ENCODE results near the gene CELSR1.

DNA sequence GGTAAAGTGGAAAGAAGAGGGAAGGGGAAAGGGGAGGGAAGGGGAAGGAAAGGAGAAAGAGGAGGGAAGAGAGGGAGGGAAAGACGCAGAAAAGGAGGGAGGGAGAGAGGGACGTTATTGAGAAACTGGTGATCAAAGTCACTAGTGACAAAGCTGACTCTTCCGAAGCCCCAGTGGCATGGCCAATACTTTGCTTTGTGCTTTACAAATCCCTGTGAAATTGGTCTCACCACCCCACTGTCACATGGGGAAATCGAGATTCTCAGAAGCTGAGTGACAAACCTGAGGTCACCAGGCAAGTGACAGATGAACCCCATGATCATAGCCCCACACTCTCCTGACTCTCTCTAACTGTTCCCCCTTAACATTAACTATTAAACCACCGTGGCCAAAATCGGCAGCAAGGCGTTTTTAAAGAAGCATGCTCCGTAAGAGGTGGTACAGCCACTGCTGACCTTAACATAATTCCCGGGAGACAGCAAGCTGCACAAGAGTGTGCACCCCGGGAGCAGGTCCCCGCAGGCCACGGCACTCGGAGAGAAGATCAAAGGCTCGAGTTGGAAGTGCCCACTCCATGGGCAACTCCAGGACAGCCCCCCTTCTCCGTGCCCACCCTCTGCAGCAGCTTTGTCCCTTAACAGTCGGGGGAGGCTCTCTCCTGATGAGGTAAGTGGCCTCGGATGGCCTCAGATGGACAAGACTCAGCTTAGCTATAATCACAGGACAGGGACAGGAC, 34.8 kb downstream of the CELSR1 start:
- TF ChIP-seq POLR2A (IDR thresholded peaks at IDR 0.05; ENCODE audit: low read length) = no peak
- no peak for TF ChIP-seq GATA1 (IDR thresholded peaks at IDR 0.05; ENCODE audit: low read depth, low read length)

Measured in erythroblast (primary cell).